Prostate gland (tissue), 2 donors: ENCODE data around the gene DRG2.

Source experiments
- CTCF ChIP-seq, 4 experiments: fragments of 200-600 bp in 2 of 4; fragments of 450-650 bp in 2 of 4; sonication (generic) in 2 of 4; IDR thresholded peaks; 1 replicate in 3 of 4; 2 replicates in 1 of 4; pipeline ENCODE4 v1.5.1; 2016 to 2019; ENCODE audit warnings: antibody characterized with exemption in 4 of 4, mild to moderate bottlenecking in 2 of 4, moderate library complexity in 2 of 4
- POLR2A ChIP-seq: fragments of 450-650 bp; IDR thresholded peaks from one replicate; pipeline ENCODE4 v1.6.1; 2016; ENCODE audit warnings: antibody characterized with exemption, mild to moderate bottlenecking
- POLR2AphosphoS5 ChIP-seq: sonication (generic); formaldehyde crosslinking; IDR thresholded peaks from one replicate; pipeline ENCODE4 v1.6.1; 2017; ENCODE audit warnings: antibody characterized with exemption

- TF ChIP-seq CTCF (IDR thresholded peaks at IDR 0.05) (no peak), POLR2AphosphoS5 (no peak), POLR2A (no peak)
These were observed 55.5 kb downstream of the DRG2 start for GRCh38 chr17:18143044-18143936.
